ENCODE data around the gene BABAM1.

BABAM1 gene

DNA sequence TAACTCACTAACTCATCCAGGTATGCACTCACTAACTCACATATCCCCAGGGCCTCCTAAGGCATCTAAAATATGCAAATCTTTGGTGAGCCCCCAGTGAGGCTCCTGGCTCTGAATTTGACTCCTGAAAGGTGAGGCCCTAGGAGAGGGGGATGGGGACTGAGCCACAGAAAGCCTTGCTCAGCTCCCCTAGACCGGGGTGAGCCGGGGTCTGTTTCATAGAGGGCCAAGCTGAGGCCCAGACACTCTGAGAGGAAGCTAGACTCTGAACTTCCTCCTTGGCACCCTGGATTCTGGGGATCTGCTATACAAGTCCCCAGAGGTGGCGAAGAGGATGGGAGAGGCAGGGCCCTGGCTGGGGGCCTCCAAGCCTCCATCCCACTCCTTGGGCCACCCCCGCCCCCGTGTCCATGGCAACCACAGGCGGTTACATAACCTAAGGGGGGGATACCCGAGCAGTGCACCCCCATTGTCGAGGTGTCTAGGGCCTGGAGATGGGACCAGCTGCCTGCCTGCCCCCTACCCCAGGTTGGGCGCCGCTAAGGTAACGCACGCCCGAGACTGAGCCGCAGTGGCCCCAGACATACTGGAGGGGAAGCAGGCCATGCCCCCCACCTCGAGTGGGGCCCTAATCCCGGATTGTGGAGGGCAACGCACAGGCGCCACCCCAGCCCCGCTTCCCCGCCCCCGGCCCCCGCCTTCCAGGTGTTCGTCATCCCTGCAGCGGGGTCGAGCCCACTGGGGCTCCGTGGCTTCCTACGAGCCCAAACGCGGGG, 35.3 kb downstream of the BABAM1 start:
- no peak for DNase-seq (ENCODE audit: low read depth in 2 of 2)

DNA sequence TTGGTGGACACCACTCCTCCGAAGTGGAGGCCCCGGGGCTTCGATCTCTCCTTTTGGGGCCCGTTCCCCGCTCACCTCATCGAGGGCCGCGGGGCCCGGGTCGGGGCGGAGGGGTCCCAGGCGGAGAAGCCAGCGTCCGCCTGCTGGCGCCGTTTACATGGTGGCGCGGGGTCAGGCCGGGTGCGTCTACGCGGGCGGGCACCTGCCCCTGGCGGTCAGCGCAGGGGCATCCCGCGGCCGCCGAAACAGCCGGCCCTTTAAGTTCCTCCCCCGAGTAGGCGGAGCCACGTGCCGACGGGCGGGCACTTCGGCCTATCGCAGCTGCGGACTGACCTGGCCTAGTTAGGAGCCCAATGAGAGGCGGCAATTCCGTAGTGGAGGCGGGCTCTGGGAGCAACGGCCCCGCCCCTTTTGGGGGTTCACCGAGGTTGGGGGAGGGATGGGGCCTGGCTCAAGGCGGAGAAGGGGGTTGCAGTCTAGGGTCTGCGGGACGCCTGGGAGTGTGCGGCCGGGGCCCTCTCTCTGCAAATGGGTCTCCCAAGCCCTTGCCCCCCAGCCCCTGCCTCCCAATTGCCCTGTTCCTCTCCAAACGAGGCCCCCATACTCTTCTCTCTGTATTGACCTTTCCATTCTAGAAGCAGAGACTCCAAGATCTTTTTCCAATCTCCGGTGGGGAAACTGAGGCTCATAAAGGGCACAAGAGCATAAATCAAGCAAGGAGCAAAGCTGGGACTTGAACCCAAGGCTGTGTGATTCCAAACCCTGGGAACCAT, 36.1 kb downstream of the BABAM1 start, which contains the start of gene ABHD8:
Gene ABHD8, minus strand, starts transcription at position 259 of the 773 bp plus-strand sequence. CDS start 1,809 bp downstream, outside the sequence.
- peak; percentile 79 to 91 for DNase-seq (ENCODE audit: low read depth in 2 of 2)

GRCh38 chr19:17303940-17304267, 36.7 kb downstream of the BABAM1 start:
- no peak for DNase-seq (ENCODE audit: low read depth in 2 of 2)

DNA sequence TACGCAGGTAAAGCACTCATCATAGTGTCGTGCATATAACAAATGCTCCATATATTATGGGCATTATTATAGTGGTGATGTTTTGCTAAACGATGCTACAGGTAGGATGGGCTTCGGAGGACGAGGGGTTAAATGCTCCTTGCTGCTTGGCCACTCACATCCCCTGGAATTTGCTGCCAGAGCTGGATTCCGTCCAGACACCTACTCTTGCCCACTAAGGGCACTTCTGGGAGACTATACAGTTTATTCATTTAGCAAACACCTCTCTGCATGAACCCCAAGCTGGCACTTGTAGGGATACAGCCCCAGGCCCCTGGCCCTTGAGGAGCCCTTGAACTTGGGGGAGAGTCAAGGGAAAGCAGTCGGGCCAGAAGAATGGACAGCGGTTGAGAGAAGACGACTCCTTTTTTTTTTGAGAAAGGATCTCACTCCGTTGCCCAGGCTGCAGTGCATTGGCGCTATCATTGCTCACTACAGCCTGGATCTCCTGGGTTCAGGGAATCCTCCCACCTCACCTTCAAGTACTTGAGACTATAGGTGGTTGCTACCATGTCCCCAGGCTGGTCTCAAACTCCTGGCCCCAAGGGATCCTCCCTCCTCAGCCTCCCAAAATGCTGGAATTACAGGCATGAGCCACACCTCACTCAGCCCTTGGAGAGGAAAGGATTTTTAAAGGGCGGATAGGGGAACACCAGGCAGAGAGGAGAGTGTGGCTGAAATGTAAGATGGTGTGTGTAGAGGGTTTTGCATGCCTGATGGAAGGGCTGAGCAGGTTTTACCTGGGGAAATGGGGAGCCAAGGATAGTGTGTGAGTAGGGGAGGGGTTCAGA, 37.4 kb downstream of the BABAM1 start:
- DNase-seq (ENCODE audit: low read depth in 2 of 2): no peak

DNA sequence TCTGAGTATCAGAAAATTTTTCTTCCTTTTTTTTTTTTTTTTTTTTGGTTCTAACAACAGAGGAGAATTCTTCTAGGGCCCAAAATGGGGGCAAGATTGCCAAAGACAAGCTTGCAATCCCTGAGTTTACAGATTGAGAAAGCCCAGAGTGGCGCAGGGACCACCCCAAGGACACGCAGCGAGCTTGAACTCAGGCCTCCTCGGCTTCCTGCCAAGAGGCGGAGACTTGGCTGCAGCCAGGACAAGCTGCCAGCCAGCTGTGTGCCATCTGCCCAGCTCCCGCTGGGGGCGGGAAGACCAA, 37.9 kb downstream of the BABAM1 start:
- DNase-seq (ENCODE audit: low read depth in 2 of 2): no peak

DNA sequence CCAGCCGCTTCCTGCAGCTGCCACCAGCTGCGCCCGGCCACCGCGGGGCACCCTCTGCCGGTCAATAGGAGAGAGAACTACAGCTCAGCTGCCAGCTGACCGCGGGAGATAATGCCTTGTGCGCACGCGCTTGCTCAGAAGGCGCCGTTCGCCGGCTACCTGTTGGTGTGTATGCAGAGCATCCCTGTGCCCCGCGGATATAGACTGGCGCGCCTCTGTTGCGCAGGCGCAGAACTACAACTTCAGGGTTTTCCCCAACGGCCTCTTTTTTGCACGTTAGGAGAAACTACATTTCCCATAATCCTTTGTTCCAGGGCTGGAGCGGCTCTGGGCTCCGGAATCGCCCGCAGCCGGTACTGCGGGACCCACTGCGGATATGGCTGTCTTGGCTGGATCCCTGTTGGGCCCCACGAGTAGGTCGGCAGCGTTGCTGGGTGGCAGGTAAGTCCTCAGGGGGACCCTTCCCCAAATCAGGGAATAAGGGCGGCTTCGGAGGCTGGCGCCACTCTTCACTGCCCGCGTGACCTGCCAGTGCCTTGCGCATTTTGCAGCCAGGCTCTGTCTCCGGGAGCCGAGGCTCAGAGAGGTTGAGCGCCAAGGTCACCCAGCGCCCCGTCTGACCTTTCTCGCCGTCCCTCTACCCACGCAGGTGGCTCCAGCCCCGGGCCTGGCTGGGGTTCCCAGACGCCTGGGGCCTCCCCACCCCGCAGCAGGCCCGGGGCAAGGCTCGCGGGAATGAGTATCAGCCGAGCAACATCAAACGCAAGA, 38.5 kb downstream of the BABAM1 start, which contains the start of gene MRPL34:
Gene MRPL34, plus strand, starts transcription at position 356 of the 768 bp plus-strand sequence. Its CDS starts 21 bp downstream, at position 377.
- peak; percentile 75 to 88 for DNase-seq (ENCODE audit: low read depth in 2 of 2)

- no peak for DNase-seq (ENCODE audit: low read depth in 2 of 2)
Observed at GRCh38 chr19:17306285-17306714, 39.1 kb downstream of the BABAM1 start.

- DNase-seq (ENCODE audit: low read depth in 2 of 2): no peak
Observed at GRCh38 chr19:17307876-17308377, 40.7 kb downstream of the BABAM1 start.

DNA sequence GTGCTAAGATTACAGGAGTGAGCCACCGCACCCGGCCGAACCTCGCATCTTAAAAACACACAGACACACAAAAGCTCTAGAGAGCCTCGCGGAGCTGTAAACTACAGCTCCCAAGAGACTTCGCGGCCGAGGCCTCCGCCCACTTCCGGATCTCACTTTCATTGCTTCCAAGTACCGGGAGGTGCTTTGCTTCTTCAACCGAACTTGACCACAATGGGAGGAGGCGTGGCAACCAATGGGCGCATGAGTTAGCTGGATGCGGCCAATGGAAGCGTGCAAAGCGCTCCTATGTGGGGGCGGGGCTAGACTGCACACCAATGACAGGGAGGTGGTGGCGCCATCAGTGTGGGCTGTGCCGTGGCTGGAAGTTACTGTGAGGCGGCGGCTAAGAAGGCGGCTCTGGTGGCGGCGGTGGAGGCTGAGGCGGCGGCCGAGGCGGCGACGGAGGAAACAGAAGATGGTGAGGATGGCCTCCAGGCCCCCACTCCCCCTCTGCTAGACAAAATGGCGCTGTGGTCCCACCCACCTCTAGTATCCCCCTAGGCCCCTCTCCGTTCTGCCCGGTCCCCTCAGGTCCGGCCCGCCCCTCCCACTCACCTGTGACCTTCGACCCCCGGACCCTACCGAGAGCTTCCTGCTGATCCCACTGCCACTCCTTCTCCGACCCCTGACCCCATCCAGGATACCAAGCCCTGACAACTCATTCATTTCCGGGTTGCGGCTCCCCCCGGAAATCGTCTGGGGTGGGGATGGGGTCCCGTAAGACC, 42.1 kb downstream of the BABAM1 start, which contains the start of gene DDA1:
Gene DDA1, plus strand, starts transcription at position 366 of the 767 bp plus-strand sequence. Its CDS starts 92 bp downstream, at position 458.
- DNase-seq (ENCODE audit: low read depth in 2 of 2): peak; percentile 93 to 98

DNA sequence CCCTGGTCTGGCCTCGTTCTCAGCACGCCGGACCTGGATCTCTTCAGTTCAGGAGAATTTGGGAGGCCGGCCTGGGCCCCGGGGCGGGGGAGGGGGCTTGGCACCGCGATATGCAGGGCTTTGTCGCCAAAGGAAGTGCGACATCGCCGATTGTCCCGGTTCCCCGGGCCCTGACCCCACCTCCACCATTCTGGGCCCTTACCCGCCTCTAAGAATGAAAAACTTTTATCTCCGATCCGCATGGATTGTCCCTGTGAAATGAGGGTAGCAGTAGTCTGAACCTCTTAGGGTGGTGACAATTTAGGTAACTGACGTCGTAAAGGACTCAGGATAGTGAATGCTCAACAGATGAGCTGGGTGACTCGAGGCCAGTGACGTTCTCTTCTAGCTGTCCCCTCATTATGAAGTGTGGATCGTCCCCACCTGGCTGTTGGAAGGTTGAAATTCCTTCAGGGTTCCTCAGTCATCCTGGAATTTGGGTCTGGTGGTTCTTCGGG, 42.8 kb downstream of the BABAM1 start:
- no peak for DNase-seq (ENCODE audit: low read depth in 2 of 2)

GRCh38 chr19:17311455-17312188, 44.4 kb downstream of the BABAM1 start:
- DNase-seq (ENCODE audit: low read depth in 2 of 2): no peak

GRCh38 chr19:17312189-17313113, 45.2 kb downstream of the BABAM1 start:
- no peak for DNase-seq (ENCODE audit: low read depth in 2 of 2)

- DNase-seq (ENCODE audit: low read depth in 2 of 2): no peak
Observed at GRCh38 chr19:17314007-17314593, 46.9 kb downstream of the BABAM1 start.

- no peak for DNase-seq (ENCODE audit: low read depth in 2 of 2)
Observed at GRCh38 chr19:17318966-17319365, 51.7 kb downstream of the BABAM1 start.

DNA sequence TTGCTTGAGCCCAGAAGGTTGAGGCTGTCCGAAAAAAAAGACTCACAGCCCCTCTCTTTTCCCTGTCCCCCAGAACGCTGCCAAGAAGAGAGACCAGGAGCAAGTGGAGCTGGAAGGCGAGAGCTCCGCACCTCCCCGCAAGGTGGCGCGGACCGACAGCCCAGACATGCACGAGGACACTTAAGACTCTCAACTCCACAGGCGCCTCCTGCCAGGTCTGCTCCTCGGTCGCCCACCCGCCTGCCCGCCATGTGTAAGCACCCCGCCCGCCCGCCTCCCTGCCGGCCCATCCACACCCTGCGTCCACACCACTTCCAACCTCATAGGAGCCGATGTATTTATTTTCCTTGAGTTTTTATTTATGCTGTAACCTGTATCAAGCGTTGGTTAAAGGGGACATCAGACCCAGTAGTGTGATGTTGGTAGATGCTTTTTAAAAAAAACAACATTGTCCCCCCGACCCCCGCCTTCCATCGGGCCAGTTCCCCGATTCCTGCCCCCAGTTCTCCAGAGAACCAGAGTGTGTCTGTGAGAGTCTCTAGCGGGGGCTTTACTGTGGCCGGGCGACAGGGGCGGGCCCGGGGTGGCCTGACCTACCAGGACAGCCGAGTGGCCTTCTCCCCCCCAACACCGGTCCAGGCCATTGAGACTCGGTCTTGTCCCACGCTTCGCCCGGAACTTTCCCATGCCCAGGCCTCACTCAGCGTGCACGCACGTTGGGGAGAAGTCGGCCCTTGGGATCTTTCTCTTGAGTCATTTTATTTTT, 52.4 kb downstream of the BABAM1 start:
- DNase-seq (ENCODE audit: low read depth in 2 of 2): no peak

DNA sequence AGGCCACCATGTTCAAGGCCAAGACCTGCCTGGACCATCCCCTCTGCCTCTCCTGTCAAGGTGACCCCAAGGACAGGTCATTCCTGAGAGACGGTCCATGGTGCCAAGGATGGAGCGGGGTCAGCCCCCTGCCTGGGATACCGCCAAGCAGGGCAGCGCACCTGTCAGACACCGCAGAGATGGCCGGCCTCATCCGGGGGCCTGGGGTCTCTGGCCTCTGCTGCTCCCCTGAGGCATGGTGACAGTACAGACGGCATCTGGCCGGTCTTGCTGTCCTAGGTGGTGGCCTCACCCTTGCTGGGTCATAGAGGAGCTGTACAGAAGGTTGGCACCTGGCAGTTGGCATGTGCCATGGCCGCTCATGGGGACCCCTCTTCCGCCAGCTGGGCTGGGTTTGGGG, 53.2 kb downstream of the BABAM1 start:
- DNase-seq (ENCODE audit: low read depth in 2 of 2): no peak

All from stimulated activated CD4-positive, alpha-beta T cell treated with anti-CD3 and anti-CD28 coated beads, Interleukin-1b, Interleukin-23, amount 100 ng/mL, for 1 hour (primary cell).